T-helper 1 cell (primary cell): ENCODE data around the gene CABLES2.

Experiments used
- DNase-seq, 5 donors: peaks; one replicate each; pipeline ENCODE4 v3.0.0-alpha.2; 2012 to 2020

Gene CABLES2

GRCh38 chr20:62345681-62346370 lies 61.3 kb downstream of the CABLES2 start:
- DNase-seq = no peak

- no peak for DNase-seq
These were observed 62.3 kb downstream of the CABLES2 start for GRCh38 chr20:62344782-62345181.

- DNase-seq = no peak
These were observed 63.0 kb downstream of the CABLES2 start for GRCh38 chr20:62344092-62344491.

- no peak for DNase-seq
These were observed 64.2 kb downstream of the CABLES2 start for GRCh38 chr20:62342910-62343309.

- DNase-seq = no peak
These were observed 67.4 kb downstream of the CABLES2 start for GRCh38 chr20:62339647-62340062.
